ENCODE results near the gene FXYD1.

The FXYD1 gene

DNA sequence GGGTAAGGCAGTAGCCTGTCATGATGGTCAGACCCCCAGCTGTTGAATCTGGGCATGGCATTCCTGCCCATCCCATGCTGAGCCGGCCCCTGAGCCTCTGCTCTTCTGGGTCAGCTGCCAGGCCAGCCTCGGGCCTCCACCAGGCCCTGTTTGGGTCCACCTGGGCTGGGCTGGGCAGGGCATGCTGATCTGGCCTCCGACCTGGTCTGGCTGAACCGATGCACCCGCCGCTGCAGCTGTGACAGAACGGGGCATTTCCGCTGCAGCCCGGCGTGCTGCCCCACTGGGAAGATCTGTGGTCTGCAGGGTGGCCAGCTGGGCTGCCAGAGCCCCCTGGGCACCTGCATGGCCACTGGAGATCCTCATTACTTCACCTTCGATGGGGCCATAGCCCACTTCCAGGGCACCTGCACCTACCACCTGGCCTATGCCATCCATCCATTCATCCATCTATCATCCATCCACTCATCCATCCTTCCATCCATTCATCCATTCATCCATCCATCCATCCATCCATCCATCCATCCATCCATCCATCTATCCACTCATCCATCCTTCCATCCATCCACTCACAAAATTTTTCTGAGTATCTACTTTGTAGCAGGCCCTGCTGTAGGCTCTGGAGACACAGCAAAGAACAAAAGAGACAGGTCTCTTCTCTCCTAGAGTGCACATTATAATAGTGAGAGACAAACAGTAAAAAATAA is 44.5 kb upstream of the FXYD1 start:
- TF ChIP-seq, protein P1, sequence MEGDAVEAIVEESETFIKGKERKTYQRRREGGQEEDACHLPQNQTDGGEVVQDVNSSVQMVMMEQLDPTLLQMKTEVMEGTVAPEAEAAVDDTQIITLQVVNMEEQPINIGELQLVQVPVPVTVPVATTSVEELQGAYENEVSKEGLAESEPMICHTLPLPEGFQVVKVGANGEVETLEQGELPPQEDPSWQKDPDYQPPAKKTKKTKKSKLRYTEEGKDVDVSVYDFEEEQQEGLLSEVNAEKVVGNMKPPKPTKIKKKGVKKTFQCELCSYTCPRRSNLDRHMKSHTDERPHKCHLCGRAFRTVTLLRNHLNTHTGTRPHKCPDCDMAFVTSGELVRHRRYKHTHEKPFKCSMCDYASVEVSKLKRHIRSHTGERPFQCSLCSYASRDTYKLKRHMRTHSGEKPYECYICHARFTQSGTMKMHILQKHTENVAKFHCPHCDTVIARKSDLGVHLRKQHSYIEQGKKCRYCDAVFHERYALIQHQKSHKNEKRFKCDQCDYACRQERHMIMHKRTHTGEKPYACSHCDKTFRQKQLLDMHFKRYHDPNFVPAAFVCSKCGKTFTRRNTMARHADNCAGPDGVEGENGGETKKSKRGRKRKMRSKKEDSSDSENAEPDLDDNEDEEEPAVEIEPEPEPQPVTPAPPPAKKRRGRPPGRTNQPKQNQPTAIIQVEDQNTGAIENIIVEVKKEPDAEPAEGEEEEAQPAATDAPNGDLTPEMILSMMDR (IDR thresholded peaks at IDR 0.05; ENCODE audit: low read depth, low read length), result no peak
- Histone ChIP-seq H3K9me3 (no peaks in the 10 kb centered on the region), H3K4me3 (ENCODE audit: low read depth, low read length) (no peak overlapping the region), H3K27me3 (no peaks in the 10 kb centered on the region), H3K36me3 (no peaks in the 10 kb centered on the region), H3K4me1 (peaks cover 5% of the 10 kb centered on the region; the same call in 1 of the 2 replicates)
- DNase-seq, result no peak

GRCh38 chr19:35094656-35095055 is 44.0 kb upstream of the FXYD1 start:
- no peaks in the 10 kb centered on the region for H3K9me3 ChIP-seq
- no peaks in the 10 kb centered on the region for H3K27me3 ChIP-seq
- H3K4me1 ChIP-seq, result peaks cover 5% of the 10 kb centered on the region; the same call in 1 of the 2 replicates
- no peaks in the 10 kb centered on the region for H3K36me3 ChIP-seq
- DNase-seq, result no peak
- no peak overlapping the region for H3K4me3 ChIP-seq (ENCODE audit: low read depth, low read length)
- TF ChIP-seq, protein P1 (IDR thresholded peaks at IDR 0.05; ENCODE audit: low read depth, low read length), result no peak

- H3K36me3 ChIP-seq, result no peaks in the 10 kb centered on the region
- no peaks in the 10 kb centered on the region for H3K9me3 ChIP-seq
- TF ChIP-seq, protein P1 (IDR thresholded peaks at IDR 0.05; ENCODE audit: low read depth, low read length), result no peak
- DNase-seq, result no peak
- no peak overlapping the region for H3K4me3 ChIP-seq (ENCODE audit: low read depth, low read length)
- H3K27me3 ChIP-seq, result no peaks in the 10 kb centered on the region
- peaks cover 5% of the 10 kb centered on the region; the same call in 1 of the 2 replicates for H3K4me1 ChIP-seq
Observed at GRCh38 chr19:35095667-35096368, 42.8 kb upstream of the FXYD1 start.

DNA sequence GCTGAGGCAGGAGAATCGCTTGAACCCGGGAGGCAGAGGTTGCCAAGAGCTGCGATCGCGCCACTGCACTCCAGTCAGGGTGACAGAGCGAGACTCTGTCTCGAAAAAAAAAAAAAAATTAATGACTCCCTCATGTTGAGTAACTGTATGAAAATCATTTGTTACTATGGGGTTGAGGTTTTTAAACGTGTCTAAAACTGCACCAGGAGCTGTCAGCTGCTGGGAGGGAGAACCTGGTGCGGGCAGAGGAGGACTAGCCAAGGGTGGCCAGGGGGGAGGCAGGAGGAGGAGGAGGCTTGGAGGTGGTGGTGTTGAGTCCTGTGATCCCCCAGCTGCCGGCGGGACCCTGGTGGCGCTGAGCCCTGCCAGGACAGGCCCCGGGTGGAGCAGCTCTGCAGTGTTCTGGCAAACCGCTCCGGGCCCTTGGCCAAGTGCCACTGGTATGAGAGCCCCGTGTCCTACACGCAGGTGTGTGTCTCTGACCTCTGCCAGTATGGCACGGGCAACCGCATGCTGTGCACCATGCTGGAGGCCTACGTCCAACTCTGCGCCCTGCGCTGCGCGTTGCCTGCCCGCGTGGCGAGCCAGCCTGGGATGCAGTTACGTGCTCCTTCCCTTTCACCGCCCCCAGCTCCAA is 40.1 kb upstream of the FXYD1 start:
- H3K27me3 ChIP-seq, result no peaks in the 10 kb centered on the region
- H3K36me3 ChIP-seq, result no peaks in the 10 kb centered on the region
- no peaks in the 10 kb centered on the region for H3K9me3 ChIP-seq
- TF ChIP-seq, protein P1 (IDR thresholded peaks at IDR 0.05; ENCODE audit: low read depth, low read length), result no peak
- H3K4me1 ChIP-seq, result no peaks in the 10 kb centered on the region
- DNase-seq, result peak; percentile 57
- no peak overlapping the region for H3K4me3 ChIP-seq (ENCODE audit: low read depth, low read length)

- TF ChIP-seq, protein P1 (IDR thresholded peaks at IDR 0.05; ENCODE audit: low read depth, low read length), result no peak
- H3K27me3 ChIP-seq, result no peaks in the 10 kb centered on the region
- H3K9me3 ChIP-seq, result no peaks in the 10 kb centered on the region
- H3K4me1 ChIP-seq, result no peaks in the 10 kb centered on the region
- H3K4me3 ChIP-seq (ENCODE audit: low read depth, low read length), result no peak overlapping the region
- no peaks in the 10 kb centered on the region for H3K36me3 ChIP-seq
- DNase-seq, result no peak
Observed at GRCh38 chr19:35099155-35099896, 39.3 kb upstream of the FXYD1 start.

All from BE2C (cell line).